GM18505 (cell line): Measurements from ENCODE around the gene KIAA1217.
"Not testable (repeated sequence)": the region's sequence is repeated elsewhere in the genome, so short reads cannot be mapped to it uniquely, and the experiment has no call there.

ENCODE experiments used
- ATAC-seq: cut with Tn5 transposase; IDR thresholded peaks from one replicate; pipeline ENCODE4 v1.9.1; 2021; ENCODE audit not compliant: unreplicated experiment
- POLR2A ChIP-seq: IDR thresholded peaks from 4 replicates; pipeline ENCODE4 v1.6.1; 2011; ENCODE audit warnings: borderline replicate concordance; ENCODE audit not compliant: insufficient read depth, insufficient read length; ENCODE audit errors: extremely low read depth

KIAA1217 gene

DNA sequence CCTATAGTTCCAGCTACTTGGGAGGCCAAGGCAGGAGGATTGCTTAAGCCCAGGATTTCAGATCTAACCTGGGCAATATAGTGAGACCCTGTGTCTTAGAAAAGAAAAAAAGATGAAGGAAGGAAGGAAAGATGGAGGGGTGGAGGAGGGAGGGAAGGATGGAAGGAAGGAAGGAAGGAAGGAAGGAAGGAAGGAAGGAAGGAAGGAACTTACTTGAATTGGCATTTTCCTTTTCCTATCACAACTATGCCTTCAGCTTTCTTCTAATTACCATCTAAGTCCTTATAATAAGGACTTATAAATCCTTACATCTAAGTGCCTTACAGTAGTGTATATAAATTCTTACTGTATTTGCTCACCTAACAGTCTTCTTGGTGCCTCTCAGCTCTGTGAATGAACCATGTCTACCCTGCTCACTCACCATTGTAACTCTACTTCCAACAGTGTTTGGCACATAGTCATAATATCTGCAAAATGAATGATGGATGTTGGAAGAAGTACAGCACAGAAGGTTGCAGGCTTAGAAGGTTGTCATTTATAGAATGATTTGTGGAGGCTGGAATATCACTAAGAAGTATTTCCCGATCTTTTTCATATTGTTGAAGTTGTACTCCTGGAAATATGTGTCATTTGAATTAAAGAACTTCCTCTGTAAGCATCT, 125.5 kb downstream of the KIAA1217 start:
- TF ChIP-seq POLR2A = no peak
- ATAC-seq = no peak

DNA sequence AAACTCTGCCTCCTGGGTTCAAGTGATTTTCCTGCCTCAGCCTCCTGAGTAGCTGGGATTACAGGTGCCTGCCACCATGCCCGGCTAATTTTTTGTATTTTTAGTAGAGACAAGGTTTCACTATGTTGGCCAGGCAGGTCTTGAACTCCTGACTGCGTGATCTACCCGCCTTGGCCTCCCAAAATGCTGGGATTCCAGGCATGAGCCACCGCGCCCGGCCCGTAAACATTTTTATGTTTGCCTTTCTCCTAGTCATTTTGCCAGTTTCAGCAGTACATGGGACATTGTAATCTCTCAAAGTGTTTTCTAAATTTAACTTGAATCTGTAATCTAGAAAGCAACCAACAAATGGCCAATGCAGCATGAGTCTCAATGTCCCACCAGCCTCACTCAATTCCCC, 128.8 kb downstream of the KIAA1217 start:
- ATAC-seq = not testable (repeated sequence)

DNA sequence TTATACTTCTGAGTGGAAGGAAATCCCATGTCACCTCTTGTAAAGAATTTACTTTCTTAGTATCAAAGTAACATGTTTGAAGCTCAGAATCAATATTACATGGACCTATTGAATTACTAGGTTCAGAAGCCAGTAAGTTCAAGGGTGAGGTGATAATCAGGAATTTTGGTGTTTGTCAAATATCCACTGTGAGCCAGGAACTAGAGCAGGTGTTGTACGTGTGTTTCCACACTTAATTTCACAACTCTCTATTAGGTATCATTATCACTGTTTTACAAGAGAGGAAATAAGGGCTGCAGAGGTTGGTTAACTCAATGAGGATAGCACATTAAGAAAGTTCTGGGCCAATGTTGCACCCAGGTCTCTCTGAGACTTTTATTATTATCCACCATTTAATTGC, 130.4 kb downstream of the KIAA1217 start:
- TF ChIP-seq POLR2A = no peak
- ATAC-seq = no peak

DNA sequence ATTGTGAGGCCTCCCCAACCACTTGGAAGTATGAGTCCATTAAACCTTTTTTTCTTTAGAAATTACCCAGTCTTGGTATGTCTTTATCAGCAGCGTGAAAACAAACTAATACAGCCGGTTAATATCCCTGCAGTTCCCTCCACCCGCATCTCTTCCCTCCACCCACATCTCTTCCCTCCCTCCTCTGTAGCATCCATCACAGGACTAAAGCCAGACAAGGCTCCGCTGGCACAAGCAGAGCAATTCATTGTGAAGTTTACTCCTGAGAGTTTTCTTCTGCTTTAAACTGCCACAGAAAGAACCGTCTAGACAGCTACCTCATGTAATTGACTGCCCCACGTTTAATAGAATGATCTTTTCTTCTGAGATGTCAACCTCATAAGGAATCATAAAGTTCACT, 131.5 kb downstream of the KIAA1217 start:
- ATAC-seq = no peak
- TF ChIP-seq POLR2A = no peak

DNA sequence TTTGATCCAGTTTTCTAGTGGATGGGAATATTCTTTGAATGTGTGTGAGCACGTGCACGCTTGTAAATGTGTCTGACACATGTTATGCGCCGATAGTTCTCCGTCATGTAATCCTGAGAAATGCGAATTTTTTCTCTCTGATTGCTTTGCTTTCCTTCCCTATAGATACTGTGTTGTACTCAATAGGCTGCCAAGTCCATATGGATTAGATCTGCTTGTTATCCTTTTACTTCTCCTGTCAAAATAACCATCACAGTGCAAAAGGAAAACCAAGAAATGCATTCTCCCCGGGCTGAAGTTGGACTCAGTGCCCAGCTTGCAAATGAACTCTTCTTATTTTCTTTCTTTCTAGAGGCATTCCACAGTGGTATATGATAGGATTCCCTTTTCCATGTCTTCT, 131.9 kb downstream of the KIAA1217 start:
- no peak for ATAC-seq
- TF ChIP-seq POLR2A = no peak

DNA sequence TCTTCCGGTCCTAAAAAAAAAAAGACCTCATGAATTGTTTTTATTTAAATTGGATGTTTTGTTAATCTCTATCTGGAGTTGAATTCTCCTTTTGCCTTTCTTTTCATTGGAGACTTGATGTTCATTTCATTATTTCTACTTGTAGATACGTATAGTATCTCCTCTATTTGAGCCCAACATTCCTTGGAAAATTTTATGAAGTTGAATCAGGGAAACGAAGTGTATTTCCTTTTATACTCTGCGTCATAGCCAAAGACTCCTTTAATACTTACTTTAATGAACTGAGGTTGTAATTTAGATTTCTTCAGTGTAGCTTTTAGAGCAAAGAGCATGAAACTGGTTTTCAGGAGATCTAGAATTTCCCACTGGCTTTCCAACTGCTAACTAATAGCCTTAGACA, 132.4 kb downstream of the KIAA1217 start:
- no peak for TF ChIP-seq POLR2A
- ATAC-seq = no peak

DNA sequence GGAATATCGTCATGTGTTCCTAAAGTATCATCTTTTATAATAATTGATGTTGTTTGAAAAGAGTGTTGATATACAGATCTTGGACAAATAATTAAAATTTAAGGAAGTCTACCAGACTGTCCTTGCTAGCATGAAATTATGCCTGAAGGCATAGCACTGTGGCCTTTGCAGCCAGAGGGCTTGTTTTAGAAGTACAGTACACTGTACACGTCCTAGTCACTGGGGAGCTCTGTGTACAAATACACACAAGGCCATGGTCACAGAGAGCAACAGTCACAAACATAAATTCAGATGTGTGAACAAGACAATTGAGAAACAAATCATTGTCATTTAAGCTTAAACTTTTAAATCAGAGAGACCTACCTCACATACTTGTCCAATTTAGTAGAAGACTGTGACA, 133.0 kb downstream of the KIAA1217 start:
- ATAC-seq = no peak
- no peak for TF ChIP-seq POLR2A

DNA sequence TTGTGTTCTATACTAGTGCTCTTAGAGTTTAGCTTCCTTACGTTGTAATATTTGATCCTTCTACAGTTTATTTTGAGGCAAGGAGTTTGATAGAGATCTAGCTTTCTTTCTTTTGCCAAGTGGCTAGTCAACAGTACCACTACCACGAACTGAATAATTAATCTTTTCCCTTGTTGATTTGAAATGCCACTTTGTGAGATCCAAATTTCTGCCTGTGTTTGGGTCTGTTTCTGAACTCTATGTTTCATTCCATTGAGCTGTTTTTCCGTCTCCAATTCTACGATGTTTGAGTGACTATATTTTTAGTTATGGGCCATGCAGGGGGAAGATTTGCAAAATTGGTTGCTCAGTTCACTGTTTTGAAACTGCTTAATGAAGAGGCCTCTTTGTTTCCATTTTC, 134.7 kb downstream of the KIAA1217 start:
- ATAC-seq = no peak
- TF ChIP-seq POLR2A = no peak

DNA sequence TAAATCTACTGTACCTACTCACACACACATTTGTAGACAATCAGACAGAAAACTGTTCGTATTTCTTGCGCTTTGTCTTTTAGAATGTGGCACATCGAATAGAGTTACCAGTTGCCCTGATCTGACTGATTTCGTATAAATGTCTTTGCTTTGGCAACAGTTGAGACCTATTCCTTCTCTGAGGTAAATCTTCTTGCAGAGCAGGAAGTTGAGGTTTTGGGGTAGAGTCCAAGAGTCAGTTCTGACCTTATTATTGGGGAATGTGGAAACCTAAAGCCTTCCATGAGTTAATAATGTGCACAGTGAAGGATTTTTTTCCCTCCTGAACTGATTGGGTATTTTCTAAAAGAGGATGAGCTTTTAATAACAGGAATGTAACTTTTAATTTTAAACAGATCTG, 135.3 kb downstream of the KIAA1217 start:
- ATAC-seq = no peak
- TF ChIP-seq POLR2A = no peak

DNA sequence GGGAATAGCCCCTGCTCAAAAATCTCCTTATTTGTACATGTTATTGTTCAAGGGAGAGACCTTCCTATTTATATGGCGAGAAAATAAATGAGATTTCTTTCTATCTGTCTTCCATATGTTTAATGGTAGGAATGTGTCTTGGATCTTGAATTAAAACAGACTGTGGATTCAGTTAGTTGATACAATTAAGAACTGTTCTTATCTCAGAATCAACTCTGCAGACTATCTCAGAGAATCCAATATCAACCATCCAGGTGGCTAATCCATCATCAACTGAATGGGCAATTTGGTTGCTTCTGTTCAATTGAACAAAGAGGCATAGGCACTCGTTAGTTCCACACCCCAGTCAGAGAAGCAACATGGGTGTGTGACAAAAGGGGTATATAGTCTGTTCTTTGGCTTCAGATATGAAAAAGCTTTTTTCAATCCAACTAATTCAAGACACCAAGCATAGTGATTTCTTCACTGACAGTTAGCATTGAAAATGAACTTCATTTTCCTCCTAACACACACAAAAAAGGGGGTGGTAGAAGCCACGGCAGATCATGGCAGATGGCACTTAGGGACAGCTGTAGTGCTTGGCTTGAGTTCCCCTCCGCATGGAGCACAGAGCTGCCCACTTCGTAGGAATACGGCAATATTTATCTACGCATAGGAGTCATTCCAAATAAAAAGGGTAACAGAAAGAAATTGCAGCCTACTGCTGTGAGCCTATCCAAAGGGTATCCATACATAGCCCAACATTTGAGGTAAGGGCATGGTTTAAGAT, 135.9 kb downstream of the KIAA1217 start:
- ATAC-seq = no peak
- TF ChIP-seq POLR2A = no peak

DNA sequence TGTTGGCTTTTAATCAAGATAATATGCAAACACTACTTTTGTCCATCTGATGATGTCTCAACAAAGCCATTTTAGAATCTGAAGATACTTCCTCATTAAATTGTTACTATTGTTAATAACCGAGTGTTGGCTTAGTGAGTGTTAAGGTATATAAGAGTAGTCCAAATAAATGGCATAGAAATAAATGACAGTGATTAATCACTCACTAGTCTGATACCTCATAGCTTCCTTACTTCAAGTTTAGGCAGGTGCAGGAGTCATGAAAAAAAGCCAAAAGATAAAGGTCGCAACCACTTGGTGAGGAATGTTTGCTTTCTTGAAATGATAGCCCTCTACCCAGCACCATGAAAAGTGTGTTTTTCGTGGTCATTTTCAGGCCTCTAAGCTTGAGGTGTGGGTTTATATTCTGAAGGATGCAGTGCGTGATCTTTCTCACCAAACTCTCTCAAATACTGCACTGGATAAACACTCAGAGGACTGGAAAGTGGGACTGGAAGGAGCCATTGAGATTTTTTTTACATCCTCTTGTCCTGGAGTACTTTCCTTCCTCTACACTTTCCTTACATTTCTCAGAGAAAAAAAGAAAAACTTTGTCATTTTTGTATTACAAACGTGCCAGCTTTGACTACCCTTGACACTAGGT, 138.1 kb downstream of the KIAA1217 start:
- no peak for TF ChIP-seq POLR2A
- ATAC-seq = no peak

DNA sequence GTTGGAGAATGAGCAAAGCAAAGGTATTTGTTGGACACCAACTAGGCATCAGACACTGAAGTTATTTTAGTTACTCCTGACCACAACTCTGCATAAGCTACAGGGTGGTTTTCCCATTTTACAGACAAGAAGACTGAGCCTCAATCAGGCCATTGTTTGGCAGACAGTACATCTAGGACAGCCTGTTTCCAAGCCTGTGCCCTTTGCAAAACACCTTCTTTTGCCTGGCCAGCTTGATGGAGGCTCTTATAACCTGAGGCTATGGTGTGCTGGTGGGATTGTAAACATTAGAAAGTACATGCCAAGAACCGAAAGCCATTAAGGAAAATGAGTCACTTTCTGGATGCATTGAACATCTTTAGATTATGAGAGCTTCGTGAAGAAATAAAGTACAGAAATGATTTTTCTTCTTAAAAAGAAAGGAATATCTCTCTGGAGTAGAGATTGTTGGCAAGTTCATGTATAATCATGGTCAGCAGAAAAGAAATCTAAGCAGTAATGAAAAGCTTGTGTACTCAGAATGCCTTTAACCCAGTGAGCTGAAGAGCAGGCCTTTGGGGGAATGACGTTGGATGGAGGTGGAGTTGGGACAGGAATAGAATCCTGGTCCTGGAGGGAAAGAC, 140.6 kb downstream of the KIAA1217 start:
- no peak for TF ChIP-seq POLR2A
- ATAC-seq = no peak

DNA sequence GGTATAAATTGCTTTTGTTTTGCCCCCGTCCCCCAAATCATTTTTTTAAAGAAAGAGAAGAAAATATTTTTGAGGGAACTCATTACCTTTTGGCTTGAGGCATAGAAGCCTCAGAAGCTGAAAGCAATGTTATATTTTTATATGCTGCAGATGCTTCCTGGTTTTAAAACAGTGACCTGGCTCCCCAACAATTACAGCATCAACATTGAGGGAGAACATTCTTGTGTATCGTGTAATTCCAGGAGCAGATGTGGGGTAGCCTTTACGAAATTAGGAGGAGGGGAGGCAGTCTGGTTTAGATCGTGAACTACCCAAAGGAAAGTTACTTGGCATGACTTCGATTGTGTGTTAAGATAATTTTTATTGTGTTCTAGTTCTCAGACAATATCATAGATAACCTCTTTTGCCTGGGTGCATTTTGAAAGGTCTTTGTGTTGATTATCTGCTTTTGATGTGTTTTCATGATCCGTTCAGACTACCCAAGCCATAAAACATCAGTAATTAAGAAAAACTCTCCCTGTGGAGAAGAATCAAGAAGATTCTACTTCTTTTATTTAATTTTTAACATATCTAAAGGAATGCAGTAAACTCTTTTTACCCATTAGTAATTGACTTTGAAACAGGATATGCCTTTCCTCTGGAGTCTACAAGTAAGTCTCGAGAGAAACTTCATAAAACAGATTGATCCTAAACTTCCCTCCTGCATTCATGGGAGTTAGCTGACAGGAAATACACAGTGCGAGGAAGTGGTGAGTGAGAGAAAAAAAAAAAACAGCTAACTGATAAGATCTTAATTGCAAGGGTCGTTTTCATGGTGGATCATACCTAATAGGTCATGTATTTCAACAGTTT, 141.4 kb downstream of the KIAA1217 start:
- no peak for TF ChIP-seq POLR2A
- ATAC-seq = no peak

DNA sequence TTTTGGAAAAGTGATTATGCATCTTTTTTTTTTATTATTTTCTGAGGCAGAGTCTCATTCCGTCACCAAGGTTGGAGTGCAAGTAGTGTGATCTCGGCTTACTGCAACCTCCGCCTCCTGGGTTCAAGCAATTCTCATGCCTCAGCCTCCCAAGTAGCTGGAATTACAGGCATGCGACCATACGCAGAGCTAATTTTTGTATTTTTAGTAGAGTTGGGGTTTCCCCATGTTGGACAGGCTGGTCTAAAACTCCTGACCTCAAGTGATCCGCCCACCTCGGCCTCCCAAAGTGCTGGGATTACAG, 141.9 kb downstream of the KIAA1217 start:
- not testable (repeated sequence) for ATAC-seq
